RWPE2 (cell line): ENCODE data around the gene C2orf68.
A peak's percentile ranks its signal among the peaks of the same experiment; 100 is the strongest.
"Not testable (repeated sequence)": the region's sequence is repeated elsewhere in the genome, so short reads cannot be mapped to it uniquely, and the experiment has no call there.

Experiments used
- ATAC-seq: fragments of 200-7000 bp; cut with Tn5 transposase; 3 replicates; pipeline ENCODE4 v1.9.1; 2021; ENCODE audit warnings: low read depth
- DNase-seq: peaks from one replicate; pipeline ENCODE4 v3.0.0-alpha.2; 2020; ENCODE audit warnings: low spot score
- H3K27ac ChIP-seq: fragments of 450-650 bp; 2 replicates; pipeline ENCODE4 v1.5.1; 2017; ENCODE audit warnings: mild to moderate bottlenecking; ENCODE audit not compliant: poor library complexity, severe bottlenecking
- H3K27me3 ChIP-seq: fragments of 250-450 bp; sonication (Bioruptor Pico); 2 replicates; pipeline ENCODE4 v1.5.1; 2021; ENCODE audit warnings: mild to moderate bottlenecking, moderate library complexity; ENCODE audit not compliant: insufficient read depth, poor library complexity, severe bottlenecking
- H3K36me3 ChIP-seq: fragments of 250-450 bp; sonication (Bioruptor Pico); 2 replicates; pipeline ENCODE4 v1.5.1; 2020; ENCODE audit warnings: low read depth, mild to moderate bottlenecking, moderate library complexity
- H3K4me1 ChIP-seq: fragments of 250-450 bp; sonication (Bioruptor Pico); 2 replicates; pipeline ENCODE4 v1.5.1; 2021; ENCODE audit warnings: mild to moderate bottlenecking, moderate library complexity; ENCODE audit not compliant: insufficient read depth, poor library complexity, severe bottlenecking
- H3K4me3 ChIP-seq: fragments of 250-450 bp; sonication (Bioruptor Pico); 2 replicates; pipeline ENCODE4 v1.5.1; 2021; ENCODE audit warnings: mild to moderate bottlenecking, moderate library complexity; ENCODE audit not compliant: severe bottlenecking
- H3K9me3 ChIP-seq: fragments of 250-450 bp; sonication (Bioruptor Pico); 2 replicates; pipeline ENCODE4 v1.5.1; 2021; ENCODE audit warnings: mild to moderate bottlenecking, moderate library complexity; ENCODE audit not compliant: severe bottlenecking
- TF ChIP-seq, protein P1 (sequence below): fragments of 450-650 bp; IDR thresholded peaks from one replicate; pipeline ENCODE4 v1.5.1; 2017; ENCODE audit warnings: mild to moderate bottlenecking, moderate library complexity; ENCODE audit not compliant: poor library complexity, severe bottlenecking

C2orf68 gene

GRCh38 chr2:85615413-85615728, 3.5 kb upstream of the C2orf68 start:
- peak overlapping the region; percentile 96 for H3K4me3 ChIP-seq
- H3K27me3 ChIP-seq: no peaks in the 10 kb centered on the region
- peaks cover 36% of the 10 kb centered on the region for H3K36me3 ChIP-seq
- TF ChIP-seq, protein P1, sequence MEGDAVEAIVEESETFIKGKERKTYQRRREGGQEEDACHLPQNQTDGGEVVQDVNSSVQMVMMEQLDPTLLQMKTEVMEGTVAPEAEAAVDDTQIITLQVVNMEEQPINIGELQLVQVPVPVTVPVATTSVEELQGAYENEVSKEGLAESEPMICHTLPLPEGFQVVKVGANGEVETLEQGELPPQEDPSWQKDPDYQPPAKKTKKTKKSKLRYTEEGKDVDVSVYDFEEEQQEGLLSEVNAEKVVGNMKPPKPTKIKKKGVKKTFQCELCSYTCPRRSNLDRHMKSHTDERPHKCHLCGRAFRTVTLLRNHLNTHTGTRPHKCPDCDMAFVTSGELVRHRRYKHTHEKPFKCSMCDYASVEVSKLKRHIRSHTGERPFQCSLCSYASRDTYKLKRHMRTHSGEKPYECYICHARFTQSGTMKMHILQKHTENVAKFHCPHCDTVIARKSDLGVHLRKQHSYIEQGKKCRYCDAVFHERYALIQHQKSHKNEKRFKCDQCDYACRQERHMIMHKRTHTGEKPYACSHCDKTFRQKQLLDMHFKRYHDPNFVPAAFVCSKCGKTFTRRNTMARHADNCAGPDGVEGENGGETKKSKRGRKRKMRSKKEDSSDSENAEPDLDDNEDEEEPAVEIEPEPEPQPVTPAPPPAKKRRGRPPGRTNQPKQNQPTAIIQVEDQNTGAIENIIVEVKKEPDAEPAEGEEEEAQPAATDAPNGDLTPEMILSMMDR: no peak
- H3K9me3 ChIP-seq: no peaks in the 10 kb centered on the region
- DNase-seq: no peak
- peaks cover 11% of the 10 kb centered on the region for H3K4me1 ChIP-seq
- no peak for ATAC-seq
- H3K27ac ChIP-seq: peak overlapping the region; percentile 58

GRCh38 chr2:85614757-85615156, 2.9 kb upstream of the C2orf68 start:
- DNase-seq: not testable (repeated sequence)

DNA sequence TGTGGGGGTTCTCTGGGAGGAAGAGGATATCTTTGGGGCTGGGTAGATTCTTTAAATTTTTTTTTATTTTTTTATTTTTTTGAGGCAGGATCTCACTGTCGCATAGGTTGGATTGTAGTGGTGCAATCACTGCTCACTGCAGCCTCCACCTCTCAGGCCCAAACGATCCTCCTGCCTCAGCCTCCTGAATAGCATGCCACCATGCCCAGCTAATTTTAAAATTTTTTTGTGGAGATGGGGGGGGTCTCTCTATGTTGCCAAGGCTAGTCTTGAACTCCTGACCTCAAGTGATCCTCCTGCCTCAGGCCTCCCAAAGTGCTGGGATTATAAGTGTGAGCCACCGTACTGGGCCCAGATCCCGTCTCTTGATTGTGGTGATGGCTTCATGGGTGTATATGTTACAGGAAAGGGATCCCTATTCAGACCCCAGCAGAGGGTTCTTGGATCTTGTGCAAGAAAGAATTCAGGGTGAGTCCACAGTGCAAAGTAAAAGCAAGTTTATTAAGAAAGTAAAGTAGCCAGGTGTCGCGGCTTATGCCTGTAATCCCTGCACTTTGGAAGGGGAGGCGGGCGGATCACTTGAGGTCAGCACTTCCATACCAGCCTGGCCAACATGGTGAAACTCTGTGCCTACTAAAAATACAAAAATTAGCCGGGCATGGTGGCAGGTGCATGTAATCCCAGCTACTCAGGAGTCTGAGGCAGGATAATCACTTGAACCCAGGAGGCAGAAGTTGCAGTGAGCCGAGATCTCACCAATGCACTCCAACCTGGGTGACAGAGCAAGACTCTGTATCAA, 2.0 kb upstream of the C2orf68 start:
- TF ChIP-seq, protein P1: no peak
- Histone ChIP-seq H3K27me3 (no peaks in the 10 kb centered on the region), H3K36me3 (peaks cover 31% of the 10 kb centered on the region), H3K4me1 (peaks cover 7% of the 10 kb centered on the region), H3K9me3 (no peaks in the 10 kb centered on the region), H3K4me3 (no peak overlapping the region), H3K27ac (no peak overlapping the region)
- ATAC-seq (no peak), DNase-seq (no peak)

More at GRCh38 chr2:85614757-85615156, 2.9 kb upstream of the C2orf68 start:
- Histone ChIP-seq H3K36me3 (peaks cover 34% of the 10 kb centered on the region), H3K4me1 (peaks cover 11% of the 10 kb centered on the region)
- not testable (repeated sequence) for H3K9me3 ChIP-seq, H3K27me3 ChIP-seq, H3K27ac ChIP-seq, H3K4me3 ChIP-seq, ATAC-seq

DNA sequence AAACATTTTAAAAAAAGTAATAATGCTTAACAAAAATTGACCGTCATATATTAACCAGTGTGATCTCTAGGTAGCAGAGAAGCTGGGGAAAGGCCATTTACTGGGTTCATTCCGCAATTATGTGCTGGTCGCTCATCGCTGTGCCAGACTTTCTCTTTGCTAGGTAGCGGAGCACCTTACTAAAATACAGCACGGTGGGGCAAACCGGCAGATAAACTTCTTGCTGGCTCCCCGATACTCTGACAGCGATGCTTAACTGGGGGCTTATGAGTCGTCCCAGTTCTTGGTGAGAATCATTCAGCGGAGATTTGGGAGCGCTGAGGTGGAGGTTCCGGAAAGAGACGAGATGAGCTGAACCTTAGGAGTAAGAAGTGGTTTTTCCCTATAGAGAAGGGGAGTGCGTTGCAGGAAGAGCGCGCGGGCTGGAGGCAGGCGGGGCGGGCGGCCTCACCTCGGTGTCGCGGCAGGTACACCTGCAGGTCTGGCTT, 605 bp downstream of the C2orf68 start:
- peak; percentile 37 for ATAC-seq
- H3K4me1 ChIP-seq: no peaks in the 10 kb centered on the region
- no peaks in the 10 kb centered on the region for H3K27me3 ChIP-seq
- no peaks in the 10 kb centered on the region for H3K9me3 ChIP-seq
- peak overlapping the region; percentile 73 for H3K27ac ChIP-seq
- H3K36me3 ChIP-seq: peaks cover 14% of the 10 kb centered on the region
- DNase-seq: no peak
- TF ChIP-seq, protein P1: no peak
- peak overlapping the region; percentile 82 for H3K4me3 ChIP-seq

DNA sequence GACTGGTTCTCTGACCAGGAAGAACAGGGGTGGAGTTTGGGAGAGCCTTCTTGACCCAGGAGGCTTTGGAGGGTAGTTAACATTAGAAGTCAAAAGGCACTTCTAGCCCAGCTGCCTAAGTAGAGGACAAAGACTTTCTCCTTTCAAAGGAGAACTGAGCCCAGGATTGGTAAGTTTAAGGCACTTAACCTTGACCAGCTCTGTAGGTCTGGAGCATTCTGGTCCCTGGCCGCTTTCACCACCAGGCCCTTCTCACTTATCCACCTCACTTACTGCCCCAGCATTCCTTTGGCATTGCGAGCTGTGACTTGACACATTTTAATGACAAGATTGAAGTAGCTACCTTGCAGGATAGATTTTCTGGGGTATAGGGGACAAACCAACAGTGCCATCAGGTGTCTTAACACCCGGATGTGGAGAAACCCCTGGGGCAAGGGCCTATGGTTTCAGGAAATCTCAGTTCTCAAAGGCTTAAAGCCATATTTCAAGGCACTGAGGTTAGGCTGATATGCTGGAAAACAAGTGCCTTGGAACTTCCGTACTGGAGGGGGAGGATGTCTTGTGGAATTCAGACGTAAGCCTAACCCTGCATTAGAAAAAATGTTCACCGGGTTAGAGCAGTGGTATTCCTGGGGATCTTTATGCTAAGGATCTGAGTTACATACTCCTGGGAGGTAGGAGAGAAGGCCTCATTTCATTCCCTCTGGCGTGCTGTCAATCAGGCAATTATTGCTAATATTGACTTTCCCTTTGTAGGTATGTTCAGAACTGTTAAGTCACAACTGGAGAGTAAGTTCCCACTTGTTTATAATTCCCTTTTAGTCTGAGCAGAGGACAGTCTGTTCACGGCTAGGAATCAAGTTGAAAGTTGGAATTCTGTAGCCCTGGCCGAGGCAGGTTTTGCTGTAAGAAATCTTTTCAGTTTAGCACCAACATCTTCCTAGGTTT, 4.3 kb downstream of the C2orf68 start:
- DNase-seq (no peak), ATAC-seq (no peak)
- Histone ChIP-seq H3K9me3 (no peaks in the 10 kb centered on the region), H3K36me3 (peaks cover 14% of the 10 kb centered on the region), H3K4me1 (peaks cover 20% of the 10 kb centered on the region), H3K27me3 (no peaks in the 10 kb centered on the region), H3K4me3 (no peak overlapping the region), H3K27ac (no peak overlapping the region)
- TF ChIP-seq, protein P1: no peak
